ENCODE measurements around the gene NXPH2. TPM values are rescaled to one million over a fixed set of nuclear protein-coding genes. Genes with fewer than 3 reads are reported as not detected.

Gene NXPH2
- total RNA-seq, 1 experiment from 2014 or later: 1.8 TPM

- Histone ChIP-seq H2BK5ac (ENCODE audit: insufficient read length, low read length) (no peak overlapping the region), H3K9me3 (ENCODE audit: control insufficient read depth, low read depth, low read length) (no peaks in the 10 kb centered on the region), H2BK12ac (ENCODE audit: insufficient read length, low read depth, low read length) (no peak overlapping the region), H4K20me1 (ENCODE audit: control insufficient read depth, insufficient read depth, insufficient read length) (no peaks in the 10 kb centered on the region), H3K56ac (ENCODE audit: insufficient read length, low read depth, low read length) (no peak overlapping the region), H3K14ac (ENCODE audit: insufficient read depth, low read length) (no peak overlapping the region), H3K27ac (ENCODE audit: insufficient read length, low read depth, low read length) (no peak overlapping the region), H3K18ac (ENCODE audit: insufficient read length, low read depth, low read length) (no peak overlapping the region), H2BK20ac (ENCODE audit: low read depth, low read length, poor library complexity, severe bottlenecking) (no peak overlapping the region), H3K4ac (ENCODE audit: low read depth, low read length) (no peak overlapping the region), H4K91ac (ENCODE audit: insufficient read length, low read depth, low read length) (no peak overlapping the region), H3T11ph (ENCODE audit: low read length) (no peak overlapping the region), H4K8ac (replicated peaks; ENCODE audit: insufficient read length, low read depth, low read length) (no peak overlapping the region), H2BK120ac (ENCODE audit: low read depth, low read length, poor library complexity, severe bottlenecking) (no peak overlapping the region), H2BK15ac (ENCODE audit: low read depth, low read length) (no peak overlapping the region), H3K27me3 (ENCODE audit: insufficient read depth, low read length) (no peaks in the 10 kb centered on the region), H3K23me2 (ENCODE audit: insufficient read length, low read depth, low read length, poor library complexity, severe bottlenecking) (no peaks in the 10 kb centered on the region), H4K5ac (ENCODE audit: insufficient read length, low read depth, low read length) (no peak overlapping the region), H3K79me1 (ENCODE audit: insufficient read depth, low read depth, low read length, poor library complexity, severe bottlenecking) (no peaks in the 10 kb centered on the region), H3K4me1 (ENCODE audit: insufficient read depth, low read length) (0 out of 2 replicates have a peak, but pooled peaks cover 2% of the 10 kb centered on the region), H2AK5ac (ENCODE audit: insufficient read length, low read length) (no peak overlapping the region), H3K23ac (ENCODE audit: insufficient read length, low read depth, low read length) (no peak overlapping the region), H3K4me2 (ENCODE audit: insufficient read depth, insufficient read length, low read length) (no peak overlapping the region), H3K9ac (ENCODE audit: extremely low read depth, insufficient read length, low read length) (no peak overlapping the region), H3K79me2 (ENCODE audit: insufficient read depth, low read length) (no peaks in the 10 kb centered on the region), H2AFZ (ENCODE audit: low read length) (no peak overlapping the region)
- peak; percentile 43; the same call in 2 of the 3 replicates for TF ChIP-seq CTCF (conservative IDR thresholded peaks at IDR 0.05)
- no peak for DNase-seq
- no CpG with 5 or more reads among the region's 1 CpG for WGBS (ENCODE audit: extremely low coverage, insufficient read length, low lambda C conversion rate)
- Mint-ChIP-seq H3K9me3 (peaks cover 0 to 3% of the 10 kb centered on the region in 2 experiments; a peak in 2 of 5 replicates), H3K27ac (no peak overlapping the region; a peak in 1 of 7 replicates), H3K4me1 (peaks cover 16 to 33% of the 10 kb centered on the region in 2 experiments), H3K27me3 (ENCODE audit: low read depth) (no peaks in the 10 kb centered on the region), H3K4me3 (no peak overlapping the region), H3K36me3 (ENCODE audit: insufficient read depth in 1 of 3, low read depth in 3 of 3) (peaks cover 0 to 5% (median 0%) of the 10 kb centered on the region in 3 experiments; a peak in 2 of 7 replicates)
Observed at GRCh38 chr2:138727956-138728355, 52.2 kb downstream of the NXPH2 start.
